NCI-H2029 treated with DMSO at 0.1 percent for 48 hours (cell line): ENCODE data around the gene KLHL12.

ENCODE experiments used
- DNase-seq: peaks from one replicate; lab custom pipeline; 2025; lab: John Stamatoyannopoulos, UW

The KLHL12 gene

GRCh38 chr1:202880961-202881460 lies 46.0 kb downstream of the KLHL12 start:
- no peak for DNase-seq

- no peak for DNase-seq
Measured at GRCh38 chr1:202880062-202880461, 47.0 kb downstream of the KLHL12 start.

DNA sequence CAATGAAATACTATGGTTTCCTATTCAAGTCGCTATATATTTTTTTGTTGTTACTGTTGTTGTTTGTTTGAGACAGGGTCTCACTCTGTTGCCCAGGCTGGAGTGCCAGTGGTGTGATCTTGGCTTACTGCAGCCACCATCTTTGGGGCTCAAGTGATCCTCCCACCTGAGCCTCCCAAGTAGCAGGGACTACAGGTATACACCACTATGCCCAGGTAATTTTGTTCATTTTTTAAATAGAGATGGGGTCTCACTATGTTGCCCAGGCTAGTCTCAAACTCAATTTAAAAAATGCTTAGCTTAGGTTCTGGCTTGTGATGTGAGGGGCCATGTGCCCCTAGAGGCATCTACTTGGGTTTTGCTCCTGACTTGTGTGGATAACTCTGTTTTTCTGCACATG lies 47.9 kb downstream of the KLHL12 start:
- DNase-seq, result no peak

DNA sequence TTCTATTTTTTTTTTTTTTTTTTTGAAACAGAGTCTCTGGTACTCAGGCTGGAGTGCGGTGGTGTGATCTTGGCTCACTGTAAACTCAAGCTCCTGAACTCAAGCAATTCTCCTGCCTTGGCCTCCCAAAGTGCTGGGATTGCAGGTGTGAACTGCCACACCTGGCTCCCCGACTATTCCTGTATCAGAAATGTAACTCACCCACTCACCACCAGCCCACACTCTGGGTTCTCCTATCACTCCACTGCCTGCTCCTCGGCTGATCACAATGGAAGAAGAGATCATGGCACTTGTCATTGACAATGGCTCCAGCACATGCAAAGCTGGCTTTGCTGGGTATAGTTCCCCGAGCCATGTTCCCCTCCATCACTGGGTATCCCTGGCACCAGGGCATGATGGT lies 54.0 kb downstream of the KLHL12 start:
- DNase-seq, result no peak

- DNase-seq, result no peak
Measured at GRCh38 chr1:202871367-202871766, 55.7 kb downstream of the KLHL12 start.

DNA sequence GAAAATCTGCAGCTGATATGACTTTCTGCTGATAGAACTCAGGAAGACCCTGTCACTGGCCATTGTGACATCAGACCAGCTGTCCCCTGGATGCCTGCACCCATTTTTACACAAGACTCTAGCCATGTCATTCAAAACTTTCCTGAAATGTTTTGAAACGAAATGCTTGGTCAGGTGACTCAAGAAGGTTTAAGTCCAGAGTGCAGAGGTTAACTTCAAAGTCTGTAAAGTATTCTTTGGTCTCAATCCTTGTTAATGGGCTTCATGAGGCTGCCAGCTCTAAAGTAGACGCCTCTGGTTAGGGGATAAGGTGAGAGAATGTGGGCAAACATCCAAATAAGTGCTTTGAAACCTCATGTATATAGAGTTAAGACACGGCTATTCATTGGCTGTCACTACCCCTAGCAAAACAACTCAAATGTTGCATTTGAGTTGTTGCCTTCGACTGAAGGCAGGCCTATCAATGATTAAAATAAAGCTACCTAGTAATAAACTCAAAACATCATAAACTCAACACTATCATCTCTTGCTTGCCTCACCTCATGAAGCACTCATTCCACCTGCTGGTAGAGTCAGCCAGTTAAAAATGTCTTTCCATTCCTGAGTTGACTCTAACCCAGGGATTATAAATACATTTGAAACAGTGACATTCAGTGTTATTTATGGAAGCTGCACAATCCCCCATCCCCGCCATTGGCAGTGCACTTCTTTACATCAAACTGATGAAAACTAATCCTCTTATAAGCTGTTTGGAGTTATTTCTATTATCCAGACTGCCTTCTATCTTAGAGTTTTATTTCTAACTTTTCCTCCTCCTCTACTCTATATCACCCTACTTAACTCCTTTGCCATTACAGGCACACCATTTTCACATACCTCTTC lies 64.1 kb downstream of the KLHL12 start:
- DNase-seq, result no peak

DNA sequence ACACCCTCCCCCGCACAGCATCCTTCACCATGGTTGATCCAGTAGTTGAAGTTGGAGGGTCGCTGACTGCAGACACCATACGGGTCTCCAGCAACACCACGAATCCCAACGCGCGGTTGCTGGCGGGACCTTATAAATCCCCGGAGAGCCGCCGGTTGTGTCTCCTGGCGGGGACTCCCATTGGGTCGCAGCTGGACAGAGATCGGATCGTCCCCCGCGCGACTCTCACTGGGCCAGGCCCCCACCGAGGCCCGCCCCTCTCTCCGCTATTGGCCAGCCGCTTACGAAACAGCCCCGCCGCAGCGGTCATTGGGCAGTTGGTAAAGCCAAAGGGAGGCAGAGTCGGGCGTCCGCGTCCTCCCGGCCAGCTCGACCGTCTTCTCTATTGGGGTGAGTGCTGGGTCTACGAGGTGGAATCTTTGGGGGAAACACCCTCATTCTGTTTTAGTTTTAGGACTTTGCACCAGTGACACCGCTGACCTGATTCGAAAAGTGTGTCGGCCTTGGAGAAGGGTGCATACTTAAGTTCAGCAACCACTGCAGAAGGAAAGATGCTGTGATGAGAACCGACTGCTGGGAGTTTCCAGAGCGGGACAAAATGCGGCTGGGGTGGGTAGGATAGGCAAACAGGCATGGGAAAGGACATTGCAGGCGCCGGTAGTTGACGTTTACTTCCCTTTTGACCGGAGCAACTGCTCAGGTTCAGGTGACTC lies 65.5 kb downstream of the KLHL12 start:
- DNase-seq, result peak; percentile 49

GRCh38 chr1:202860744-202861419 lies 66.2 kb downstream of the KLHL12 start:
- DNase-seq, result no peak

DNA sequence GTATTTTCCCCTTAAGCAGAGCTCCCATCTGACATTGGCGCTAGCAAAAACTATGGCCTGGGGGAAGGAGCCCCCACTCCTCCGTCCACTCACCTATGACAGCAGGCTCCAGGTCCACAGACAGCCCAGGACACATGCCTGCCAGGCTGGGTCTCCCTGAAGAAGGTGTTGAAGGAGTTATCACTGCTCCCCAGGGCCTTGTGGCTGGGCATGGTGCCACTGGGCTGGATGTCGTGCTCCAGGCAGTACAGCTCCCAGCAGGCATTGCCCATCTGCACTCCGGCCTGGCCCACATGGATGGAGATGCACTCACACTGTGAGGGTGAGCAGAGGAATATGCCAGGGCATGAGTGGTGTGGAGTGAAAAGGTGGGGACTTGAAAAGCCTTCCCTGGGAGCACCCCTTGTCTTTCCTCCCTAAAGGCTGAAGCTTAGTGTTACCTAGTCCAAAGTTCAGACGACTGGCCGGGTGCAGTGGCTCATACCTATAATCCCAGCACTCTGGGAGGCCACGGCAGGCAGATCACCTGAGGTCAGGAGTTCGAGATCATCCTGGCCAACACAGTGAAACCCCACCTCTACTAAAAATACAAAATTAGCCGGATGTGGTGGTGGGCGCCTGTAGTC lies 68.1 kb downstream of the KLHL12 start:
- no peak for DNase-seq

- DNase-seq, result no peak
Measured at GRCh38 chr1:202858331-202858730, 68.7 kb downstream of the KLHL12 start.

DNA sequence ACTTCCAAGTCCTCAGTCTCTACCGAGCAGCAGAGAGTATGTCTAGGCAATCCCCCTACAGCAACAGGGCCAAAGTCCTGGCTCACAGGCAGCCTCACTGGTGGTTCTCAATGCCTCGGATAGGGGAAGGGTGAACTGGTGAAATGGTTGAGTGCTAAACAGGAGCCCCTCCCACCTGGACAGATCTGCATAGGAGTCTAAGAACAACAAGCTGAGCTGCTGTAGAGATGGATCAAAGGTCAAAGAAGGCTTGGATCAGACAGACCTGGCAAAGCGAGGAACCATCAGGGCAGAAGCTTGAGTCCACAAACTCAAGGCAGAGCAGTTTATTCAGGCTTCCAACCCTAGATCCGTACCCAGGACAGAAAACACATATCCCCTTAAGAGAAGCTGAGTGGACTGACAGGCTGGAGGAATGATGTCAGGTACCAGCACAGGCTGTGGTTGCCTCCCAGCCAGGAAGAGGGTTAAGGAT lies 69.9 kb downstream of the KLHL12 start:
- DNase-seq, result no peak

DNA sequence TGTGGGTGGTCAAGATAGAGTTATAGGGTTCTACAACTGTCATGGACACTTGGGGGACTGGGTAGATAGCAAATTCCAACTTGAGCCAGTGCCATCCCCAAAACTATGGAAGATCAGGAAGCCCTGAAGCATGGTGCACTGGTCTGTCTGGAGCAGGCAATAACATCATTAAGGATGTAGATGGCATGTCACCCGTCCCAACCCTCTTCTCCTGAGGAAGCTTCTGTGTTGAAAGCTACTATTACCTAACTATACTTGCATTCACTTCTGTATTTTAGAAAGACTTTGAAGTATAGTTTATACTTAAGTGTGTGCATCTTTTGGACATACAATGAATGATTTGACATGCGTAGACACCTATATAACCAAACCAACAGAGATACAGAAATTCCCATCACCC lies 71.0 kb downstream of the KLHL12 start:
- no peak for DNase-seq

GRCh38 chr1:202854787-202855186 lies 72.2 kb downstream of the KLHL12 start:
- no peak for DNase-seq

- no peak for DNase-seq
Measured at GRCh38 chr1:202852163-202852904, 74.7 kb downstream of the KLHL12 start.

DNA sequence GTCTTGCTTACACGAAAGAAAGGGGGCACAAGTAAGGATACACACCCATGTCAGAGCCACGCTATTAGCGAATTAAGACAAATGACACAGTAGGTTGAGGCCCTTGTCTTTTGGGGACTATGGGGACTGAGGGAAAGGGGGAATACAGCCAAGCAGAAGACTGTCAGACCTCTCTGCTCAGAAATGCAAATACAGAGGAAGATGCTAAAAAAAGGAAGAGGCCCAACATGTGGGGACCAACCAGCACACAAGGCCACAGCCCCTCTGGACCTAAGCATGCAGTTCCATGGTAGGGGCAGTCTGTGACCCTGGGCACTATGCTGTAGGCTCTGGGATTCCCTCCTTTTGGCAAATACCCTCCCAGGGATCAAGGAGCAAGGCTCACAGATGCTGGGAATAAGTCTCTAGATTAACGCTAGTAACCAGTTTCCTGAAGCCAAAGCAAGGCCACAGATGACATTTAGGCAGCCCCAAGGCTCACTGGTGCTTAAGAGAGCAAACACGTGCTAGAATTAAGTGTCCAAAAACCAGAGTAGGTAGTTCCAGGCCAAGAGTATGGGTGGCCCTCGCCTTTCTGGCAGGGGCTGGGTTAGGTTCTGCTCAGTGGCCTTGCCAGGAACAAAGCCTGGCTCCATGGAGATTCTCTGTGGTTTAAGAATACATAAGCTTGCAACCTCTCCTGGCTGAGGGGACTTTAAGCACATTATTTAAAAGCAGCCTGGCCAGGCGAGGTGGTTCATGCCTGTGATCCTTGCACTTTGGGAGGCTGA lies 76.3 kb downstream of the KLHL12 start:
- no peak for DNase-seq

GRCh38 chr1:202848191-202848542 lies 78.9 kb downstream of the KLHL12 start:
- DNase-seq, result no peak

DNA sequence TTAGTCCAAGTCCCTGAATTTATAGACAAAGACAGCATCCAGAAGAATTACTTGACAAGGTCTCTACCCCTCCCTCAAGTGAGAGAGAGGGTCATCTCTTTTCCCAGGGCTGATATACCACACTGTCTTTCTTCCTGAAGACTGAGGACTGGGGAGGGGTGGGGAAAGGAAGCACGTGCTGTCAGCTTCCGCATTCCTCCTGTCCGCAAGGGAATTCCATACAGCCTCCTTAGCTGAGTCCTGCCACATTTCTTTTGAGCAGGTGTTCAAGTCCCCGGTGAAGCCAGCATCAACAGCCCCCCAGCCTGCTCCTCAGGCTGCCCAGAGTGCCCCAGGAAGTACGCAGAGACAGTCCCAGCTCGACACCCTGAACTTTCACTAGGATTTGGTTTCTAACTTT lies 82.1 kb downstream of the KLHL12 start:
- no peak for DNase-seq

DNA sequence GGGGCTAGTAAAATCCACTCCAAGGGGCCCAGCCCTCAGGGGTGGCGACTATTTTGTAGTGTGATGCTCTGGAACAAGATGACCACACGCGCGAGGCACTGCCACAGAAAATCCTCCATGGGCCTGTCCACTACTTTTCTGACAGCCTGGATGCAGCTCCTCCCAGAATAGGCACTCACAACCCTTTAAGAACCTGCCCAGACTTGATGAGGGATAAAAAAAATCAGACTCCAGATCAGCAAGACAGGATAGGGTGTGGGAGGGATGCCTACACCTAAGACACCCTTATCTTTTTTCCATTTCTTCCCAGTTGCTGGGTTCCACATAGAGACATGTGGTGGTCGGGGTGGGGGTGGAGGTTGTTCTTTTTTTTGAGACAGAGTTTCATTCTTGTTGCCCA lies 82.8 kb downstream of the KLHL12 start:
- no peak for DNase-seq

DNA sequence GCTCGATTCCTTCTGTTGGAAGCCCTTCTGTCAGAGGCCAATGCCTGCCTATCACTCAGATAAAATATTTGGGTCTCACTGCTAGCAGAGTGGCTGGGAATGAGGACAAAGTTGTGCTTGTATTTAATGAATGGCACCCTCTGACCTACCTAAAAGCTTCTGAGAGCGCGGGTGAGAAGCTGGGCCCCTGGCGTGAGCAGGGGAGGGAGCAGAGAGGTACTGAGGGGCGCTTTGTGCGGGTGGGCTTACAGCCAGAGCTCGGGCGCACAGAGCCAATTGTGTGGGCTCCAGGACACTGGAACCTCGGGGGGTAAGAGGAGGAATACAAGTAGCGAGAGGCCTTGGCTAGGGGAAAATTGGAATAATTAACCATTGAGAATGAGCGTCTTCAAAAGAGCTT lies 84.0 kb downstream of the KLHL12 start:
- no peak for DNase-seq
